GM23338 (cell line): ENCODE measurements around the gene FSIP1. TPM values are rescaled to one million over a fixed set of nuclear protein-coding genes. Genes with fewer than 3 reads are reported as not detected.

Source experiments
- ATAC-seq: fragments of 200-7000 bp; cut with Tn5 transposase; 3 replicates; pipeline ENCODE4 v1.9.1; 2020
- DNase-seq: peaks from one replicate; pipeline ENCODE4 v3.0.0-alpha.2; 2015; ENCODE audit warnings: low spot score
- H2AFZ ChIP-seq: fragments of 200-600 bp; sonication (generic); 2 replicates; pipeline ENCODE4 v1.8.0; 2016; ENCODE audit warnings: antibody characterized with exemption, mild to moderate bottlenecking, moderate library complexity
- H3F3A ChIP-seq: fragments of 200-600 bp; sonication (generic); replicated peaks from 2 replicates; pipeline ENCODE4 v1.8.0; 2017; ENCODE audit warnings: antibody characterized with exemption, mixed run types, low read depth
- H3K27ac ChIP-seq: fragments of 200-600 bp; sonication (generic); 2 replicates; pipeline ENCODE4 v1.6.1; 2016; ENCODE audit warnings: low read depth
- H3K27me3 ChIP-seq: fragments of 200-600 bp; sonication (generic); 2 replicates; pipeline ENCODE4 v1.8.0; 2016; ENCODE audit warnings: mild to moderate bottlenecking, mixed run types, moderate library complexity; ENCODE audit not compliant: insufficient read depth
- H3K36me3 ChIP-seq: fragments of 200-600 bp; sonication (generic); 2 replicates; pipeline ENCODE4 v1.8.0; 2016; ENCODE audit warnings: mild to moderate bottlenecking; ENCODE audit not compliant: insufficient read depth
- H3K4me1 ChIP-seq: fragments of 200-600 bp; sonication (generic); 2 replicates; pipeline ENCODE4 v1.8.0; 2016; ENCODE audit warnings: mild to moderate bottlenecking, moderate library complexity; ENCODE audit not compliant: insufficient read depth
- H3K4me2 ChIP-seq: fragments of 200-600 bp; sonication (generic); 2 replicates; pipeline ENCODE4 v1.7.1; 2017; ENCODE audit warnings: mixed run types
- H3K4me3 ChIP-seq: fragments of 200-600 bp; sonication (generic); 2 replicates; pipeline ENCODE4 v1.6.1; 2016; ENCODE audit warnings: mixed run types
- H3K79me2 ChIP-seq: fragments of 200-600 bp; sonication (generic); replicated peaks from 2 replicates; pipeline ENCODE4 v1.8.0; 2017; ENCODE audit warnings: mild to moderate bottlenecking; ENCODE audit not compliant: insufficient read depth
- H3K9me2 ChIP-seq: fragments of 200-600 bp; sonication (generic); 2 replicates; pipeline ENCODE4 v1.8.0; 2017; ENCODE audit not compliant: insufficient read depth
- H4K20me1 ChIP-seq: fragments of 200-600 bp; sonication (generic); replicated peaks from 2 replicates; pipeline ENCODE4 v1.8.0; 2017; ENCODE audit warnings: mild to moderate bottlenecking; ENCODE audit not compliant: insufficient read depth
- H3K27ac Mint-ChIP-seq: 2 replicates; pipeline ENCODE4 v1.8.0; 2020; ENCODE audit warnings: inconsistent platforms, mild to moderate bottlenecking, moderate library complexity, mixed read lengths
- H3K27me3 Mint-ChIP-seq: 3 replicates; pipeline ENCODE4 v1.8.0; 2022; ENCODE audit warnings: low read depth, mild to moderate bottlenecking, moderate library complexity, mixed read lengths, inconsistent platforms; ENCODE audit not compliant: insufficient read depth, poor library complexity
- H3K36me3 Mint-ChIP-seq: 3 replicates; pipeline ENCODE4 v1.8.0; 2021; ENCODE audit warnings: low read depth, mild to moderate bottlenecking, inconsistent platforms, moderate library complexity, mixed read lengths
- H3K4me1 Mint-ChIP-seq: 3 replicates; pipeline ENCODE4 v1.8.0; 2020; ENCODE audit warnings: mild to moderate bottlenecking, inconsistent platforms, mixed read lengths
- H3K4me3 Mint-ChIP-seq: 3 replicates; pipeline ENCODE4 v1.8.0; 2021; ENCODE audit warnings: moderate library complexity, mild to moderate bottlenecking, inconsistent platforms, mixed read lengths
- H3K9me3 Mint-ChIP-seq: 3 replicates; pipeline ENCODE4 v1.8.0; 2020; ENCODE audit warnings: moderate library complexity, mild to moderate bottlenecking, inconsistent platforms, mixed read lengths
- CREB1 ChIP-seq: fragments of 250-450 bp; sonication (Bioruptor Pico); IDR thresholded peaks from 2 replicates; pipeline ENCODE4 v1.5.0; 2020; ENCODE audit warnings: low read depth, mild to moderate bottlenecking, moderate library complexity
- CTCF ChIP-seq, 2 experiments: fragments of 200-600 bp in 1 of 2; sonication (generic) in 1 of 2; conservative IDR thresholded peaks; 2 replicates each; pipeline versions ENCODE4 v1.5.1 to v1.6.1; 2016 to 2017; ENCODE audit warnings: antibody characterized with exemption in 2 of 2, low read depth in 2 of 2, mild to moderate bottlenecking in 2 of 2, moderate library complexity in 1 of 2
- ETS1 ChIP-seq: IDR thresholded peaks from 2 replicates; pipeline ENCODE4 v1.6.1; 2016; ENCODE audit warnings: antibody characterized with exemption
- EZH2 ChIP-seq: fragments of 200-600 bp; sonication (generic); IDR thresholded peaks from one replicate; pipeline ENCODE4 v1.8.0; 2017; ENCODE audit warnings: antibody characterized with exemption, mild to moderate bottlenecking, low read depth; ENCODE audit not compliant: unreplicated experiment
- JUNB ChIP-seq: IDR thresholded peaks from one replicate; pipeline ENCODE4 v1.6.1; 2016; ENCODE audit warnings: antibody characterized with exemption; ENCODE audit not compliant: unreplicated experiment
- NANOG ChIP-seq: IDR thresholded peaks from 2 replicates; pipeline ENCODE4 v1.6.1; 2016; ENCODE audit warnings: antibody characterized with exemption, borderline replicate concordance
- POLR2AphosphoS5 ChIP-seq: IDR thresholded peaks from 2 replicates; pipeline ENCODE4 v1.6.1; 2016; ENCODE audit warnings: antibody characterized with exemption, low read depth
- REST ChIP-seq: IDR thresholded peaks from one replicate; pipeline ENCODE4 v1.6.1; 2018; ENCODE audit warnings: antibody characterized with exemption; ENCODE audit not compliant: unreplicated experiment
- ZNF114 ChIP-seq: fragments of 250-450 bp; sonication (Bioruptor Pico); IDR thresholded peaks from 2 replicates; pipeline ENCODE4 v1.5.0; 2020; ENCODE audit warnings: mild to moderate bottlenecking, moderate library complexity
- ZNF331 ChIP-seq: fragments of 250-450 bp; sonication (Bioruptor Pico); IDR thresholded peaks from 2 replicates; pipeline ENCODE4 v1.5.0; 2020; ENCODE audit warnings: low read depth, mild to moderate bottlenecking, moderate library complexity
- ZNF462 ChIP-seq: fragments of 250-450 bp; sonication (Bioruptor Pico); IDR thresholded peaks from 2 replicates; pipeline ENCODE4 v1.5.0; 2020; ENCODE audit warnings: mild to moderate bottlenecking, moderate library complexity
- polyA plus RNA-seq: library from polyadenylated mRNA; unstranded; fragments of >200 nt; fragmentation: Nextera tagmentation; extraction: Ambion mirVana; gene quantifications from 2 replicates; pipeline ENCODE4 v1.2.1, GENCODE V29; 2016
- total RNA-seq: library from RNA; depleted of rRNA; stranded (reverse); fragments of >200 nt; shearing (Covaris generic); gene quantifications from 2 replicates; pipeline ENCODE4 v1.2.3, GENCODE V29; 2014

FSIP1 gene
- total and polyA plus RNA-seq, 2 experiments from 2014 or later, result 0.92 to 2.1 TPM

GRCh38 chr15:39651295-39651694 is 131.3 kb downstream of the FSIP1 start (continued):
- TF ChIP-seq CTCF (conservative IDR thresholded peaks at IDR 0.05; ENCODE audit: low read depth in 2 of 2), result no peak
- no peak for TF ChIP-seq JUNB
- TF ChIP-seq CREB1 (CRISPR knock-in tag), result no peak
- no peak for TF ChIP-seq ZNF331 (CRISPR knock-in tag)
- TF ChIP-seq POLR2AphosphoS5, result no peak
- no peak for TF ChIP-seq ZNF114 (CRISPR knock-in tag)
- TF ChIP-seq REST, result no peak
- TF ChIP-seq EZH2, result no peak
- TF ChIP-seq ETS1, result no peak

- Histone ChIP-seq H3K9me2 (no peaks in the 10 kb centered on the region; the same call in 1 of the 2 replicates), H2AFZ (no peak overlapping the region), H3K79me2 (no peaks in the 10 kb centered on the region), H3K27ac (no peak overlapping the region), H3K4me3 (no peak overlapping the region), H3F3A (no peaks in the 10 kb centered on the region), H4K20me1 (no peaks in the 10 kb centered on the region), H3K4me1 (no peaks in the 10 kb centered on the region), H3K4me2 (no peak overlapping the region), H3K27me3 (no peaks in the 10 kb centered on the region), H3K36me3 (no peaks in the 10 kb centered on the region)
- Mint-ChIP-seq H3K36me3 (no peaks in the 10 kb centered on the region), H3K9me3 (no peaks in the 10 kb centered on the region), H3K27ac (no peak overlapping the region; the same call in 1 of the 2 replicates), H3K4me3 (no peak overlapping the region), H3K27me3 (peaks cover 2% of the 10 kb centered on the region), H3K4me1 (no peaks in the 10 kb centered on the region; the same call in 1 of the 3 replicates)
- ATAC-seq (peak; percentile 31; the same call in 1 of the 3 replicates), DNase-seq (no peak)
- TF ChIP-seq EZH2, result no peak
- no peak for TF ChIP-seq ZNF462
- TF ChIP-seq ETS1, result no peak
- no peak for TF ChIP-seq NANOG
- no peak for TF ChIP-seq ZNF331 (CRISPR knock-in tag)
- no peak for TF ChIP-seq ZNF114 (CRISPR knock-in tag)
- TF ChIP-seq CREB1 (CRISPR knock-in tag), result no peak
- no peak for TF ChIP-seq JUNB
Observed at GRCh38 chr15:39649757-39650156, 132.9 kb downstream of the FSIP1 start.
